HG02678 (cell line): ENCODE measurements around the gene ANKRD36C.
"Not testable (repeated sequence)": the region's sequence is repeated elsewhere in the genome, so short reads cannot be mapped to it uniquely, and the experiment has no call there.

Experiments
- ATAC-seq: cut with Tn5 transposase; IDR thresholded peaks from one replicate; pipeline ENCODE4 v1.9.1; 2021; ENCODE audit warnings: mild to moderate bottlenecking, moderate library complexity; ENCODE audit not compliant: unreplicated experiment

ANKRD36C gene

GRCh38 chr2:96008051-96008450 is 16.4 kb upstream of the ANKRD36C start:
- not testable (repeated sequence) for ATAC-seq

- not testable (repeated sequence) for ATAC-seq
These were observed 14.6 kb upstream of the ANKRD36C start for GRCh38 chr2:96006248-96006647.

- ATAC-seq = peak; percentile 50
These were observed 1.1 kb upstream of the ANKRD36C start for GRCh38 chr2:95992520-95993272.

GRCh38 chr2:95992102-95992501 is 478 bp upstream of the ANKRD36C start:
- ATAC-seq = peak; percentile 48

- ATAC-seq = not testable (repeated sequence)
These were observed 740 bp downstream of the ANKRD36C start for GRCh38 chr2:95990884-95991283.

- not testable (repeated sequence) for ATAC-seq
These were observed 40.0 kb downstream of the ANKRD36C start for GRCh38 chr2:95951662-95952061.

- ATAC-seq = not testable (repeated sequence)
These were observed 43.6 kb downstream of the ANKRD36C start for GRCh38 chr2:95948039-95948438.

GRCh38 chr2:95939947-95940346 is 51.7 kb downstream of the ANKRD36C start:
- not testable (repeated sequence) for ATAC-seq

- not testable (repeated sequence) for ATAC-seq
These were observed 60.9 kb downstream of the ANKRD36C start for GRCh38 chr2:95930740-95931139.

GRCh38 chr2:95917007-95917406 is 74.6 kb downstream of the ANKRD36C start:
- ATAC-seq = not testable (repeated sequence)

- not testable (repeated sequence) for ATAC-seq
These were observed 76.5 kb downstream of the ANKRD36C start for GRCh38 chr2:95915131-95915530.

GRCh38 chr2:95911431-95911830 is 80.2 kb downstream of the ANKRD36C start:
- not testable (repeated sequence) for ATAC-seq

GRCh38 chr2:95894443-95894842 is 97.2 kb downstream of the ANKRD36C start:
- not testable (repeated sequence) for ATAC-seq

- not testable (repeated sequence) for ATAC-seq
These were observed 123.7 kb downstream of the ANKRD36C start for GRCh38 chr2:95867929-95868328.

- not testable (repeated sequence) for ATAC-seq
These were observed 124.5 kb downstream of the ANKRD36C start for GRCh38 chr2:95867047-95867677.

GRCh38 chr2:95862121-95862520 is 129.5 kb downstream of the ANKRD36C start:
- ATAC-seq = not testable (repeated sequence)

GRCh38 chr2:95836151-95836550 is 155.5 kb downstream of the ANKRD36C start:
- ATAC-seq = no peak

GRCh38 chr2:95834077-95835013 is 157.3 kb downstream of the ANKRD36C start:
- not testable (repeated sequence) for ATAC-seq

GRCh38 chr2:95824218-95824617 is 167.4 kb downstream of the ANKRD36C start:
- ATAC-seq = not testable (repeated sequence)

GRCh38 chr2:95817521-95817920 is 174.1 kb downstream of the ANKRD36C start:
- ATAC-seq = not testable (repeated sequence)

GRCh38 chr2:95813311-95813710 is 178.3 kb downstream of the ANKRD36C start:
- not testable (repeated sequence) for ATAC-seq
